ENCODE results near the gene RHOG.

Gene RHOG

DNA sequence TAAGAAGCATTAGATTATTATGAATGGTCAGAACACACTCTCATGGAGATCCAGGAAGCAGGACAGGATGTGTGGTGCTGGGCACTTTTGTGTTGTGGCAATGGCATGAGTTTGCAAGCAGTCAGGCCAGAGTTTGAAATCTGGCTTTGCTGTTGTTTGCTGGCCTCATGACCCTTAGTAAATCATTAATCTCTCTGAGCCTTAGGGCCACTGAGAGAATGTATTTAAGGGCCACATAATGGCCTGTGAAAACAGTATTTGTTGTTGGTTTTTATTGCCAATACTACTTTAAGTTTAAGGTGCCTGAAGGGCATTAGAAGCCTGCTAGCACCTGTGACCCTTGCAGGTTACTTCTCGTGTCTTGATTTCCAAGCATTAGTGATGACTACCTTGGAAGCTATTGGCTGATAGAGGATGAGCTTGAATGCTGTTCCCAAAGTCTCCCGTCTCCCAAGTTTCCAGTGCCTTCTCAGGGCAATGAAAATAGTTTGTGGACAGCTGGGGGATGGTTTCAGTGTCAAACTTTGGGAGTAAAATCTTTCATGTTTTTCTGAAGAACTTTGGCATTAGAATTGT is 39.3 kb upstream of the RHOG start:
- TF ChIP-seq, protein P1, sequence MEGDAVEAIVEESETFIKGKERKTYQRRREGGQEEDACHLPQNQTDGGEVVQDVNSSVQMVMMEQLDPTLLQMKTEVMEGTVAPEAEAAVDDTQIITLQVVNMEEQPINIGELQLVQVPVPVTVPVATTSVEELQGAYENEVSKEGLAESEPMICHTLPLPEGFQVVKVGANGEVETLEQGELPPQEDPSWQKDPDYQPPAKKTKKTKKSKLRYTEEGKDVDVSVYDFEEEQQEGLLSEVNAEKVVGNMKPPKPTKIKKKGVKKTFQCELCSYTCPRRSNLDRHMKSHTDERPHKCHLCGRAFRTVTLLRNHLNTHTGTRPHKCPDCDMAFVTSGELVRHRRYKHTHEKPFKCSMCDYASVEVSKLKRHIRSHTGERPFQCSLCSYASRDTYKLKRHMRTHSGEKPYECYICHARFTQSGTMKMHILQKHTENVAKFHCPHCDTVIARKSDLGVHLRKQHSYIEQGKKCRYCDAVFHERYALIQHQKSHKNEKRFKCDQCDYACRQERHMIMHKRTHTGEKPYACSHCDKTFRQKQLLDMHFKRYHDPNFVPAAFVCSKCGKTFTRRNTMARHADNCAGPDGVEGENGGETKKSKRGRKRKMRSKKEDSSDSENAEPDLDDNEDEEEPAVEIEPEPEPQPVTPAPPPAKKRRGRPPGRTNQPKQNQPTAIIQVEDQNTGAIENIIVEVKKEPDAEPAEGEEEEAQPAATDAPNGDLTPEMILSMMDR (IDR thresholded peaks at IDR 0.05; ENCODE audit: borderline replicate concordance, insufficient read depth, low read depth, low read length): no peak
- H3K4me3 ChIP-seq (ENCODE audit: low read depth, low read length): no peak overlapping the region

DNA sequence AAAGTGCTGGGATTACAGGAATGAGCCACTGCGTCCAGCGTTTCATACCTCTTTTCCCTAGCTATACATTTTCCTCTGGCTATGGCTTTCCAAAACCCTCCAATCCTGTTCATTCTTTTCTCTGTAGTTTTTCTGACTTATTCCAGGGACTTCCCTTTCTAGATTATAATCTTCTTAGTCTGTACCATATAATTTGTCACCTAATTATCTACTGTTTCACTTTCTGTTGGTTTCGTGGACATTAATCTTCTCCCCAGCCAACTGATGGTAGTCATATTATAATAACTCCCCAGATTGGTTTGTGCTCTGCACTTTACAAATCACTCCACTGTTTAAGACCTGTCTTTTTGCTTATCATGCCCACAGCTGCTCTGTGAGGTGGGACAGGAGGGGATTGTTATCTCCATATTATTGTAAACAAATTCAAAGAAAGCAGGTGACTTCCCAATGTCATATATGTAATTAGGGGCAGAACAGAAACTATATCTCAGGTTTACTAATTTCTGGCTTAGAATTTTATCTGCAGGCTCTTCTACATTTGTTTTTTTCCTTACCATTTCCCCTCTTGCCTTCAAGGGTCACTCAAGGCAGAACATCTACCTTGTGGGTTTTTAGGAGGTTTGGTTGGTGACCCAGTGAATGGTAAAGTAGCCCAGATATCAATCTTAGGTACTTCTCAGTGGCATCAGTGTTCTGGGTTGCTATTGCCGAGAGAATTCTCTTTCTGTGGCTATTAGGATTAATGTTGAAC is 38.6 kb upstream of the RHOG start:
- TF ChIP-seq, protein P1 (IDR thresholded peaks at IDR 0.05; ENCODE audit: borderline replicate concordance, insufficient read depth, low read depth, low read length): no peak
- H3K4me3 ChIP-seq (ENCODE audit: low read depth, low read length): no peak overlapping the region

DNA sequence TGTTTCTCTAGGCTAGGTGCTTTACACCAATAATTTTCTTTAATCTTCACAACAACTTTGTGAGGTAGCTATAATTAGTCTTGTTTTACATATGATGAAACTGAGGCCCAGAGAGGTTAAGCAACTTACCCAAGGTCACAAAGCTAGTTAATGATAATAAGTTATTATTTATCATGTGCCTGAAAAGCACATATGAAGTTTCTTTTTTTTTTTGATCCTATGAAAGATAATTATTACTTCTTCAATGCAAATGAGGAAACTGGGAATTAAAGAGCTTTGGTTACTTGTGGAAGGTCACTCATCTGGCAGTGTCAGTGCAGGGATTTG is 37.5 kb upstream of the RHOG start:
- TF ChIP-seq, protein P1 (IDR thresholded peaks at IDR 0.05; ENCODE audit: borderline replicate concordance, insufficient read depth, low read depth, low read length): no peak

DNA sequence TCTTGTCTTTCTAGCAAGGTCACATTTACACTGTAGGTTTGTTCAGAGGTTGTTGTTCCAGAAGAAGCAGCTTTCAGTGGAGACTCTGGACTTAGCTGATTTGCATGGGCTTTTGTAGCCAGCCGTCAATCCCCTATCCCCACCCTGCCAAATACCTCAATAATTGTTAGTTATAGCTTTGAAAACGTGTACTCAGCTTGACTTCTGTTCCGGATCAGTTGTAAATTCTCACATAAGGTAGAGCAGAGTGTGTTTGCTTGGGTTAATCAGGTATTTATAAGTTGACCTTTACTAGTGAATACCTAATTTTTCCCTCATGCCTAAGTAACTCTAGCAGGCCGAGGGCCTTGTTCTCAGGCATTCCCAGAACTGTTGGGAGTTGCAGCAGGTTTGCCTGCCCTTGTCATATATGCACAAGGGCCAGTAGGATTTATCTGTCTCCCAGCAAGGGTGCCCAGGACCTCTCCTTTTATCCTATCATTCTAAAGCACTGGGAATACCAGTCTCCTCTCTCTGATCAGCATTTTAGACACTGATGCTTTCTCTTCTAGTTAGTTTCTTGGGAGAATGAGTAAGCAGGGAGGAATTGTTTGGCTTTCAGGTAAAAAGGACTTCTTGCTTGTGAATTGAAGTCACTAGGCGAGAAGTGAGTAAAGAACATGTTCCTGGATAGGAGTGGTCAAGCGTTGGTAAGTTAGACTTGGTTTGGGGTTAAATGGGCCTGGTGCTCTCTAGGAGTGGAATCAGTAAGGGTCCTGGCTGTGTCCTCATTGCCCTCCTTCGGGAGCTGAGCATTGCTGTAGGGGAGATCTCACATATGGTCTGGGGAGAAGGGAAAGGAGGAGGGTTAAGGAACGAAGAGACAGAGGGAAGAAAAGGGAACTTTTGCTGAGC is 36.9 kb upstream of the RHOG start:
- no peak overlapping the region for H3K4me3 ChIP-seq (ENCODE audit: low read depth, low read length)
- TF ChIP-seq, protein P1 (IDR thresholded peaks at IDR 0.05; ENCODE audit: borderline replicate concordance, insufficient read depth, low read depth, low read length): no peak

More for the DNA sequence above, 37.5 kb upstream of the RHOG start:
- no peak overlapping the region for H3K4me3 ChIP-seq (ENCODE audit: low read depth, low read length)

DNA sequence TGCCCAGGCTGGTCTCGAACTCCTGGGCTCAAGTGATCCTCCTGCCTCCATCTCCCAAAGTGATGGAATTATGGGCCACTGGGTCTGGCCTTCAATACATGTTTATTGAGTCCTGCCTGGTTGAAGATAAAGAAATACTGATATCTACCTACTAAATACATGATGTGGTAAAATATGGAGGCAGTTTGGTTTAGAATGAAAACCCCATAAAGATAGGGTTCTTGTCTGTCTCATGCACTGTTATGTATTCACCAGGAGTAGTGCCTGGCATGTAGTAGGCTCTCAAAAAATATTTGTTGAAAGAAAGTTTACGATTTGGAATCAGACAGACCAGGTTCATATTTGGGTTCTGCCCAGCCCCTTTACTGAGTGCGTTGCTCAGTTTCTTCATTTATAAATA is 35.9 kb upstream of the RHOG start:
- TF ChIP-seq, protein P1 (IDR thresholded peaks at IDR 0.05; ENCODE audit: borderline replicate concordance, insufficient read depth, low read depth, low read length): no peak
- no peak overlapping the region for H3K4me3 ChIP-seq (ENCODE audit: low read depth, low read length)

DNA sequence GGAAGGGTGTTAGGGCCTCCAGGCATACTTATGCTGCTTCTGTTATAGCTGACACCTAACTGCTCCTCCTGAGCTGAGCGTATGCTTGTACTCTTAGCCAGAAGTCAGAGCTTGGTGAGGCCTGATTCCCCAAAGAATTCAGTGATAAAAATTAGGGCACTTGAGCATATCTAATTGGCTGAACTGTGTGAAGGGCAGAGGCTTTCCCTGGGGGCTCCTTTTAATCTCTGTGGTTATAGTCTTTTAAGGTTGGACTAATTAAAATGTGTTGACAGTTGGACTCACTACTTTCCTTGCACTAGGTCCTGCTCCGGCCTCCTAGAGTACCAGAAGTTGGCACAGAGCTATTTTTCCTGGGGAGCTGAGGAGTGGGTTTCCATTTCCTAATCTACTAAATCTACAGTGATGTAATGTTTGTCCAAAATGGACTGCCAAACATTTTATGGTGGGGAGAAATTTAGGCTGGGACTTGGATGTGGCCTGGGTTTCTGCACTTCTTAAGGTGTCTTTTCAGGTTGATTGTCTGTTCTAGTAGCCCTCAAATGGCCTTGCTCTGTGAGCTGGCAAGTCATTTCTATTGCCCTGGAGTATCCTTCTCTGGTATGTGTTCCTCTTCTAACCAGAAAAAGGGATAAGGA is 33.1 kb upstream of the RHOG start:
- TF ChIP-seq, protein P1 (IDR thresholded peaks at IDR 0.05; ENCODE audit: borderline replicate concordance, insufficient read depth, low read depth, low read length): no peak
- H3K4me3 ChIP-seq (ENCODE audit: low read depth, low read length): no peak overlapping the region

Data from GM12875 (cell line).